Suprapubic skin (tissue), 4 donors: ENCODE data around the gene KCNT2.

Experiments
- CTCF ChIP-seq, 2 donors: fragments of 200-600 bp in 1 of 2; fragments of 450-650 bp in 1 of 2; sonication (generic) in 1 of 2; IDR thresholded peaks; one replicate each; pipeline ENCODE4 v1.5.1; 2016 to 2019; ENCODE audit warnings: antibody characterized with exemption in 2 of 2, mild to moderate bottlenecking in 1 of 2, moderate library complexity in 1 of 2
- EP300 ChIP-seq: sonication (generic); formaldehyde crosslinking; IDR thresholded peaks from one replicate; pipeline ENCODE4 v1.6.1; 2017; ENCODE audit warnings: antibody characterized with exemption
- POLR2A ChIP-seq, 2 donors: fragments of 450-650 bp; IDR thresholded peaks; one replicate each; pipeline ENCODE4 v1.6.1; 2017; ENCODE audit warnings: antibody characterized with exemption in 2 of 2, mild to moderate bottlenecking in 2 of 2, moderate library complexity in 2 of 2
- POLR2AphosphoS5 ChIP-seq, 3 donors: sonication (generic); formaldehyde crosslinking; IDR thresholded peaks; one replicate each; pipeline ENCODE4 v1.6.1; 2017; ENCODE audit warnings: antibody characterized with exemption in 3 of 3

- TF ChIP-seq POLR2A (IDR thresholded peaks at IDR 0.05) (no peak), POLR2AphosphoS5 (IDR thresholded peaks at IDR 0.05) (no peak), CTCF (IDR thresholded peaks at IDR 0.05) (no peak), EP300 (no peak)
Measured at GRCh38 chr1:196450143-196451095, 157.8 kb downstream of the KCNT2 start.
